ENCODE results near the gene POLR2B.
"Not testable (repeated sequence)": the region's sequence is repeated elsewhere in the genome, so short reads cannot be mapped to it uniquely, and the experiment has no call there.

Gene POLR2B

DNA sequence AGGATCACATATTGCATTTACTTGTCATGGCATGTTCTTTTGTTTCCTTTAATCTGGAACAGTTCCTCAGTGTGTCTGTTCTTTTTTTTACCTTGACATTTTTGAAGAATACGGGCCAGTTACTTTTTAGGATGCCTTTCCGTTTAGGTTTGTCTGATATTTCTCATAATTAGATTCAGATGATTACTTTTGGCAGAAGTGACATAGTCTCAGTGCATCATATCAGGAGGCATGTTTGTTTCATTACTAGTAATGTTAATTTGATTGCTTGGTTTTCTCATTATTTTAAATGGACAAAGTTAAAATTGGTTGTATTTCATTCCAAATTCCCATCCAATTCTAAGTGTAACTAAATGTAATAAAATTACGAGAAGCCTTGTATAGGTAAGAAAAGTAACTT, 8.3 kb downstream of the POLR2B start:
- DNase-seq (ENCODE audit: low read depth): no peak

DNA sequence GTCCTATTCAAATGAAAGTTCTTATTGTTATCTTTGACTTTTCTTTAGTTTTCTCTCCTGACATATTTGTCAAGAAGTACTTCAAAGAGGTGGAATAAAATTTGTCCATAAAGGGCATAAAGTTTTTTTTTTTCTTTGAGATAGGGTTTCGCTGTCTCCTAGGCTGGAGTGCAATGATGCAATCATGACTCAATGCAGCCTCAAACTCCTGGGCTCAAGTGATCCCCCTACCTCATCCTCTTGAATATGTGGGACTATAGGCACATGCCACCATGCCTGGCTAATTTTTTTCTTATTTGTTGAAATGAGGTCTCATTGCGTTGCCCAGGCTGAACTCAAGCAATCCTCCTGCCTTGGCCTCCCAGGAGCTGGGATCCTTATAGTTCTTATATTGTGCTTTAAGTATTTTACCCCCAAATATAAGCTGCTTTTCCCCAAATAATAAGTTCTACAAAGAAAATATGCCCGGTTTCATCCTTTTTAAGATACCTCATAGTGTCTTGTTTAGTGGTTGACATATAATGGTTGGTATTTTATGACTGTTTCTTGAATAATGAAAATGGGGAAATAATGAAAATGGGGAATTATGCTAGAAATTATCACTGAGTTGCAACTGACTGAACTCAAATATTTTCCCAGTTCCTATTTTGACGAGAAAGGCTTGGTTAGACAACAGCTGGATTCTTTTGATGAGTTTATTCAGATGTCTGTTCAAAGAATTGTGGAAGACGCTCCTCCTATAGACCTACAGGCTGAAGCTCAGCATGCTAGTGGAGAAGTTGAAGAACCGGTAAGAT, 11.6 kb downstream of the POLR2B start:
- DNase-seq (ENCODE audit: low read depth): peak; percentile 60

DNA sequence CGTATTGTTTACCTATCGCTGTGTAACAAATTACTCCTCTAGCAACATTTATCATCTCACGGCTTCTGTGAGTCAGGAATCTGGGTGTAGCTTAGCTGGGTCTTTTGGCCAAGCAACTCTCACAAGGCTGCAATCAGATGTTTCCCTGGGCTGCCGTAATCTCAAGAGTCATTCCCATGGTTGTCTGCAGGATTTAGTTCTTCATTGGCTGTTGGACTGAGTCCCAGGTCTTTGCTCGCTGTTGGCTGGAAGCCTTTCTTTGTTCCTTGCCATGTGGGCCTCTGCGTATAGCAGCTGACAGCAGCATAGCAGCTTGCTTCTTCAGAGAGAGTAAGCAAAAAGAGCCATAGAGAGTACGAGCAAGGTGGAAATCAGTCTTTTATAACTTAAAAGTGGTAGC, 16.8 kb downstream of the POLR2B start:
- no peak for DNase-seq (ENCODE audit: low read depth)

DNA sequence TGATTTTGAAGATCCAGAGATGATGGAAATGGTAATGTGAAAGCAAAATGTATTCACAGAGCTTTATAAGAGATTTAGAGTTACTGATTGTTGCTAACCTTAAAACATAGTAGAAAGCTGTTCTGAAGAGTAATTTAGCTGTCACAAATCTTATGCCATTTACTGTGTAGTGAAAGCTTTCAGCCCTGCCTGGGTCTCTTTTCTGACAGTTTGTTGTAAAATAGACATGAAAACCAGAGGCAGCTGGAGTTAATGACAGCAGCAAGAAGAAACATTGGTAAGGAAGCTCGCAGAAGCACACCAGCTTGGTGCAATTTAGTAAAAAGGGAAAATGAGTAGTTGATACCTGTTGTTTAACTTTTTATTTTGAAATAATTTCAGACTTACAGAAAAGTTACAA, 21.1 kb downstream of the POLR2B start:
- no peak for DNase-seq (ENCODE audit: low read depth)

DNA sequence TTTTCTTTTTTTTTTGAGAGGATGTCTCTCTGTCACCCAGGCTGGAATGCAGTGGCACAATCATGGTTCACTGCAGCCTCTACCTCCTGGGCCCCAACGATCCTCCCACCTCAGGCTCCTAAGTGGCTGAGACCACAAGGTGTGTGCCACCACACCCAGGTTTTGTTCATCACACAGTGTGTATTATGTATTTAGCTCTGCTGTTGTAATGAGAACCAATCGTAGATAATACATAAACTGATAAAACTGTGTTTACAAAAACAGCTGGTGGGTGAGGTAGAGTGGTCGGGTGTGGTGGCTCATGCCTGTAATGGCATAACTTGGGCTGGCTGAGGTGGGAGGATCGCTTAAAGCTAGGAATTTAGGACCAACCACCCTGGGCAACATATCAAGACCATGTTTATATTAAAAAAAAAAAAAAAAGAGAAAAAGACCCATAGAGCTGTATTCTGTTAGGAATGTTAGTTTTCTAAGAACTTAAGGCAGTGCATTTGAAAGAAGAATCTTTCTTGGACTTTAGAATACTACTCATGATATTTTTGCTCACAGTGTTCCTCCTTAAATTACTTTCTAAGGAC, 34.9 kb downstream of the POLR2B start:
- DNase-seq (ENCODE audit: low read depth): no peak

DNA sequence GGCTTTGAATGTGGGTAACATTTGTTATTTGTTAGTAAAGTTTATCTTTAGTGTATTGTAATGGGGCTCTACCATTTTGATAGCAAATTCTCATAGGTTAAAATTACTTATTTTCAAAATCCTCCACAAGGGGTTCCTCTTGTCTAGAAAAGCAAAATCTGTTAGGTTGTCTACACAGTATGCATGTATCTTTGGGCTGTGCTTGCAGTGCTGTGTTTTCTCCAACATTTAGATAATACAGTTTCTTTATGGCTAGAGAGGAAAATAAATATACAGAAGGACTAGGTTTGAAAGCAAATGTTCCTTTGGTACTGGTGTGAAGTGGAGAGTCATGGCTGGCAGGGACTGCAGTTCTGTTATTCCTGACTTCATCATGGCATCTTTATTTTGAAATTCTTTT, 40.3 kb downstream of the POLR2B start:
- DNase-seq (ENCODE audit: low read depth): no peak

DNA sequence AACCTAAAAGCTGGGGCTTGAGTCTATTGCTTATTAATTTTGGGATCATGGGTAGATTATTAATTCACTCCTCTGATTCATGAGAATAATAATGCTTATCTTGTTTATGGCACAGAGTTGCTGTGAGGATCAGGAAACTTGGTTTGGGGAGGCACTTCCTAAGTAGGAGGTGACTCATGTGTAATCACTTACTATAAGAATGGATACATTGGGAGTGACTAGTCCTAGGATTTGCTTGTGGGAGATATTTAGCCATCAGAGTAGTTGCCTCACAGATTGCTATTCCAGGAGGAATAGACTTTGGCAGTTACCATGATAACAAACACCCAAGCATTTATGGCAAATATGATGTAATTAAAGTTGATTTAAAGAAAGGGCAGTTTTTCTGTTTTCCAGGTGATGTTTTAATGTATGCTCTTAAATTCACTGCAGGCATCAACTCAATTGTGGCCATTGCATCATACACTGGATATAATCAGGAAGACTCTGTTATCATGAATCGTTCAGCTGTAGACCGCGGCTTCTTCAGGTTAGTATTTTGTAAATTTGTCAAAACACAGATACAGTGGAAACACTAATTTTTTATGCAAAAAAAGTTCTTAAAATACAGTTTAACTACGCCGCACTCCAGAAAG, 41.9 kb downstream of the POLR2B start:
- peak; percentile 94 for DNase-seq (ENCODE audit: low read depth)

DNA sequence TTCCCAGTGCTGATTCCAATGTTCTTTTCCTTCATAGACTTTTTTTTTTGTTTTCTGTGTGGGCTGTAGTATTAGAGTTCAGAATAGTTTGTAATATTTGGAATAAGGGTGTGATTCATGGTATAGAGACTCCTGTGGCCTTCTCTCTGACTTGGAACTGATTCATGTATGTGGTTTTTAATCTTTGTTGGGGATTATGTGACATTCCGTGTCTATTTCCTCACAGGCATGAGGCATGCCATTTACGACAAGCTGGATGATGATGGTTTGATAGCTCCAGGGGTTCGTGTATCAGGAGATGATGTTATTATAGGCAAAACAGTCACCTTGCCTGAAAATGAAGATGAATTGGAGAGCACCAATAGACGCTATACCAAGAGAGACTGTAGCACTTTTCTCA, 44.4 kb downstream of the POLR2B start:
- DNase-seq (ENCODE audit: low read depth): peak; percentile 97

DNA sequence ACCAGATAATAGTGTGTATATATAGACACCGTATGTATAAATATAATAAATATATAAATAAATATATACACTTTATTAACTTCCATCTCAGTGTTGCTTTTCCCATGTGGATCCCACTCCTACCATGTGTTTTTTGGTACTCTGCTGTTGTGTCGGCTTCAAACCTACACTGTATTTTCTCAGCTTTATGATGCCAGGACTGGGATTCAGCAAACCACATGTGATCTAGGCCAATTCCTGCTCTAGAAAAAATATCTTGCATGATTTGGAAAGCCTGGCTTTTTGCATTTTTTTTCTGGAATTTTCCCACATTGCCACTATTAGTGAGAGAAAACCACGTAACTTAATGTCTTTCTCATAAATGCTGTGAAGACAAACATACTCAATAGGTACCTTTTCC, 55.8 kb downstream of the POLR2B start:
- DNase-seq (ENCODE audit: low read depth): no peak

DNA sequence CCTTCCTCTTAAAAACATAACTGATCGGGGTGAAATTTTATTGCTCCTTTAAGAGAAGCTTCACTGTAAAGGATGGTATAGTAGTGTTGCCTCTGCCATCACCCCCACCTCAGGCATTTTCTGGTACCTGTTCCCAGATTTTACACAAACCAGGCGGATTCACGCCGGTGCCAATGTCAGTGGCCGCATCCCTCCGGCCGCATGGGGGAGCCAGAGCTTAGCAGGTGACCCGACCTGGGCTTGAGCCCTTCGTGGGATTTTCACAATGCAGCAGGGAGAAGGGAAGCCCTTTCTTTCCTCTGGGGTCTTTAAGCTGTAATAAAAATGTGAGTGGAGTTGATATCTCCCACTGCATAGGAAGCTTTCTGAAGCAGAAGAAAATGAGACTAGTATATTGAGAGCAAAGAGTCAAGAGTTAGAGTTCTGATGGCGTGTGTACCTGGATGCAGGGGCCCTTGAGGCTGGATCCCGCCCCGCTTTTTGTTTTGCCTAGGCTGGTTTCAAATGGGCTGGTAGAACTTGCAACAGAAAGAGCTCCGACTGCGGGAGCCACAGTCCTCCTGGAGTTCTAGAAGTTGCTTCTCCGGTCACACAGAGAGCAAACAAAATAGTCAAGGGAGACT, 59.4 kb downstream of the POLR2B start:
- peak; percentile 65 for DNase-seq (ENCODE audit: low read depth)

DNA sequence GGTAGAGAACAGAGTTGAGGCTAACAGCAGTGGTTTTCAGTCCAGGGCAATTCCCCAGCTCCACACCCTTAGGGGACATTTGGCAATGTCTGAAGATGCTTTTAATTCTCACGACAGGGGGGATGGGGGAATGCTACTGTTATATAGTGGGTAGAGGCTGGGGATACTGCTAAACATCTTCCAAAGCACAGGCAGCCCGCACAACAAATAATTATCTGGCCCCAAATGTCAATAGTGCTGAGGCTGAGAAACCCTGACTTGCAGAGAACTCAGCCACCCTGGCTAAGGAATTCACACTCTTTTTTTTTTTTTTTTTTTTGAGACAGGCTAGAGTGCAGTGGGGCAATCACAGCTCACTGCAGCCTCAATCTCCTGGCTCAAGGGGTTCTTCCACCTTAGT, 60.6 kb downstream of the POLR2B start:
- DNase-seq (ENCODE audit: low read depth): no peak

DNA sequence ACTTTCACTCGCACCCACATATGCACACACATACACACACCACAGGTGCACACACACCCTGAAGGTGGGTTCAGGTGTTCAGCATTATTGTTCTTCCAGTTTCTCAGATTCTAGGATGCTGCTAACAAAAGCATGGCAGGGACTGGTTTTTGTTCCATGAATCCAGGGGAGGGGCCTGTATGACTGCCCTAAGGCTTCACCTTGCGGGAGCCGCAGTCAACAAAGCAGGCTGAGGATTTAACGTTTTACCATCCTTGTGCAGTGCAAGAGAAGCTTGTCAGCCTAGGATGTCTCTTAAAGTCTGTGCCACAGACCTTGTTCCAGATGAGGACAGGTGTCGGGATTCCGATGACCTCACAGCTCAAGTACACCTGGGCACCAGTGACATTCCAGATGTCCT, 61.8 kb downstream of the POLR2B start:
- no peak for DNase-seq (ENCODE audit: low read depth)

DNA sequence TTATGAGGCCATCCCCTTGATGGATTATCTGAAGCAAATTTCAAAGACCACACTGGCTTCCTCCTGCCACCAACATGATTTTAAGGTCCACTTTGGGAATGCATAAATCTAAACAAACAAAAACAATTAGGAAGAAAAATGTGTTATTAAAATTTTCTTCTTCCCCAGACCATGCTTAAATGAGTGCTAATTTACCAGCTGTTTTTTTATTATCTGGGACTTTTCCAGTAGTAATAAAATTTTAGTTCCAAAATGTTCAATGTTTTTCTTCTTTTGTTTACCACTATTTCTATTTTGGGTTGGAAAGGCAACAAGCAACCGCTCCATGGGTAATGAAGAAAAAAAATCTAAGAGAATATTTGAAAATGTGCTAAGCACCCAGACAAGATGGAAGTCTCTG, 62.3 kb downstream of the POLR2B start:
- DNase-seq (ENCODE audit: low read depth): no peak

DNA sequence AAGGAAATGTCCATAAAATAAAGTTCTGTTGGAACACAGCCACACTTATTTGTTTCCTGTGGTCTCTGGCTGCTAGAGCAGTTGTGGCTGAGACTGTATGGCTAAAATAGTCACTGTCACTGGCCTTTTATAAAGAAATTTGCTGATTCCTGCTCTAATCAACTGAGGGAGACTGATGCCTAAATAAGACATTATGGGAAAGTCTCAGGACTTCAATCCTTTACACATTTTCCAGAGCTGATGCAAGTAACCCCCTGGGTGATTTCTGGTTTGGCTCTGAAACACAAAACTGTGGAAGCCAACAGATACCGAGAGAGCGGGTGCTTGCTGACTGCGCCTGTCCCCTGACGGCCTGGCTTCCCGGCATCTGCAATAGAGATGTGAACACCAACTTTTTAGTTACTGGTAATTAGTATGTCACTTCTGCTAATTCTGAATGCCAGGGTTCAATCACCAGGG, 64.0 kb downstream of the POLR2B start:
- DNase-seq (ENCODE audit: low read depth): no peak

DNA sequence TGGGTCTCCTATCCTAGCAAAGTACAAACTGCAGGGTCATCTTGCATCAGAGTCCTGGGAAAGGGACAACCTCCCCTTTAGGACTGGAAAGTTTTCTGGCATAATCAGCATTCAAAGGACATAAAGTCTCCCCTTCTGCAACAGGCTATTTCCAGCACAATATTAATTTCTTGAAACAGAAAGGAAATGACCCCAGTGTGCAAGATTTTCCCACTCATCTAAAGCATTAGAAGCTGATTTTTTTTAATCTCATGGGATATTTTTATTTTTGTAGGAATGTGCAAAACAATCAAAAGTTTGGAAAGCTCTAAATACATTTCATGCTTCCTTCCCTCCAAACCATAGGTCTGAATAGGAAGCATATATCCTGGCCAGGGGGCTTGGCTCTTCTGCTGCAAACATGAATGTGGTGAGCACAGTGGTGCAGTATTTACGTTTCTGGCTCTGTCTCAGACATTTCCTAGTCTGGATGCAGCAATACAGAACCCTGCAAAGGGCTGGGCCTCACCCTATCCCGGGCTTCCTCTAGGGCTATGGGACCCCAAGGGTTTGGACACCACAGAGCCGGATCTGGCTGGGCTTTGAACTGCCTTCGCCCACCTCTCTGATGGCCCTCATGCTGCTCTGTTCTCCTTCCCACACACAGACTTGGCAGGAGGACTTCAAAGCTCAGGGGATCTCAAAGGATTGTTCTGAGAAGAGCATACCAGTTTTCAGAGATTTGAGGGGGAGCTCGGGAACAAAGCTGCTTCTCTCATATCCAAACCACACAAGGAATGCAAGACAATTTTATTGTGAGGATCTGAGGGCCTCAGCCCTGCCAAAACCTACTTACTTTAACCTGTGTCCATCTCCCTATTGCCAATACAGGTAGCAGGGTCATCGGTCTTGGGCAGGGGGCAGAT, 64.9 kb downstream of the POLR2B start:
- DNase-seq (ENCODE audit: low read depth): no peak

DNA sequence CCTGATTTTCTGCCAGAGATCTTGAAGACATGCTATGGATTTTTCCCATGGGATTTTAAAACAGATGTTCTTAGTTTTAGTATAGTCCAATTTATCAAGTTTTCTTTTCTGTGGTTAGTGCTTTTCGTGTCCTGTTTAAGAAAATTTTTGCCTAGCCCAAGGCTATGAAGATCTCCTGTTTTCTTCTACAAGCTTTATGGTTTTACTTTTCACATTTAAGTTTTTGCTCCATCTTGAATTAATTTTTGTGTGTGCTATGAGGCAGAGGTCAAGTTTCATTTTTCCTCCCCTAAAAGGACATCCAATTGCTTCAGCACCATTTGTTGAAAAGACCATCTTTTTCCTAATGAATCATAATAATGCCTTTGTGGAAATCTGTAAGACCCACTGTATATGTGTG, 65.6 kb downstream of the POLR2B start:
- no peak for DNase-seq (ENCODE audit: low read depth)

DNA sequence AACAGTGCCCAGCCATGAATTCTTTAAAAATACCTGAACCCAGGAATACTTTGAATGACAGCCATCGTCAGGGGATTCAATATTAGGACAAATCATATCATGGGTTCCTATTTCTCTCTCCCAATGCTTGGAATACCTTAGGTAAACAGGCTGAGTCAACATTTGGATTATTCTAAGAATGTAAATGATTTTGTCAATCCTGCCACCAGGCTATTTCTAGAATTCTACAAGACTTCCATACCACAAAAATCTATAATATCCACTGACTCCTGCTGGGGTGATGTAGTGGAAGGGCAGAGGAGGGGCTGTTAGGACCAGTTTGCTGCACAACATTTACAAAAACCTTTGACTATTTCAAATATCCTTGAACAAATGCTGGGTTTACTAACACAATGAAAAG, 66.3 kb downstream of the POLR2B start:
- DNase-seq (ENCODE audit: low read depth): peak; percentile 61

DNA sequence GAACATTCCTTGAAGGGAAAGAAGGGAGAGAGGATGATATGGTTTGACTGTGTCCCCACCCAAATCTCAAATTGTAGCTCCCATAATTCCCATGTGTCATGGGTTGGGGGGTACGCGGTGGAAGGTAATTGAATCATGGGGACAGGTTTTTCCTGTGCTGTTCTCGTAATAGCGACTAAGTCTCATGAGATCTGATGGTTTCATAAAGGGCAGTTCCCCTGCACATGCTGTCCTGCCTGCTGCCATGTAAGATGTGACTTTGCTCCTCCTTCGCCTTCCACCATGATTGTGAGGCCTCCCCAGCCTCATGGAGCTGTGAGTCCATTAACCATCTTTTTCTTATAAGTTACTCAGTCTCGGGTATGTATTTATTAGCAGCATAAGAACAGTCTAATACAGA, 68.3 kb downstream of the POLR2B start:
- not testable (repeated sequence) for DNase-seq (ENCODE audit: low read depth)

DNA sequence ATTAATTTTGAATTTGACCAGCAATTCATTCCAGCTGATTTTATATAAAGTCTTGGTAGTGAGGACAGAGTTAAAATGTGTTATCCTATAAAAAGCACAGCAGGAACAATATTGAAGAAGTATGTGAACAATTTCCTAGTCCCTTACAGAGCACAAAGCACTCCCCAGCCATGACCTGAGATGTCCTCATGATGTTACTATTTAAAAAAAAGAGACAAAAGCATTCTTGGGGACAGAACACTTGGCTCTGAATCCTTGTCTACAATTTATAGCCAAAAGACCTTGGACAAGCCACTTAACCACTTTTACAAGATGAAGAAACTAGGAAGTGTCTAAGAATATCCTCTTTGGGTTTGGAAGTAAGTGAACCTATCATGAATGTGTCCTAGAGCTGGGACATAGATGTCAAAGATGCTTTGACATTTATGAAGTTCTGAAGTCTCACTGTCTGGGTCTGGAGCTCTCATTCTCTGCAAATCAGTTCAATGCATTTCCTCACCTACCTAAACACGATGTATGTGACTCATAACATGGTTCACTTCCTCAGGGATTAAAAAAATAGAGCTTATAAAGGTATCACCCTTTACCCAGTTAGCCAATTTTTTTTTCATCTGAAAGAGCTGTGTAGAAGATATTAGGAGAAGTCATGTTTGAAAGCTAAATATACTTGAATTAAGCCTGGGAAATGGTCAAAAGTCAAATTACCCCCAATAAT, 70.1 kb downstream of the POLR2B start:
- DNase-seq (ENCODE audit: low read depth): peak; percentile 33

DNA sequence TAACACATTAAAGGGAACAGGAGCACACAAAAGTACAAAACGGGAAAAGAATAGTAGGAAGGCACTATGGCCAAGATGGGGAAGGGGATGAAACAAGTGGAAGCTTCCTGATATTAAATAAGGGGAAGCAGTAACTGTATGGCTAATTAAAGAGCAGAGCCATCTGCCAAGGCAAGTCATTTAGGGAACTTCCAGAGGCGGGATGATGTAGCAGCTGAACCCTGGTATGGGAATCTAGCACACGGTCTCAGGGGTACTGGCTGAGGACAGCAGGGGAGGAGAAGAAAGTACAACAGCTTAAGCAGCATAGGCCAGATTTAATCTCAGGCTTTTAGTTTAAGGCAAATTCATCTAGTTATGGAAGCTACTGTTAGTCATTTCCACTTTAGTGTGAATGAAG, 72.4 kb downstream of the POLR2B start:
- DNase-seq (ENCODE audit: low read depth): no peak

DNA sequence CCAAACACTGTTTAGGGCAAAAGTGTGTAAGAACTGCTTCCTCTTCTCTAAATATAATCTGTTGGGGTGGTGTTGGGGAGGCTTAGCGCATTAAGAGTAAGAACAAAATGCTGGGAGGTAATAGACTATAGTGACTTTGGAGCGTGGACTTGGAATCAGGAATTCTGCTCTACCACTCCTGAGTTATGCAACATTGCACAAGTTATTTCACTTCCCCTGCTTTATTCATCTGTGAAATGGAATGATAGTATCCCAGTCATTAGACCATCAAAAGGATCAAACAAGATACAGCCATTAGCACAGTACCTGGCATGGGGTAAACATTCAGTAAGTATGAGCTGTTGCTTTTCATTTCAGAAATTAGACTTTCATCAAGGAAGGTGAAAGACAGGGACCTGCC, 72.8 kb downstream of the POLR2B start:
- no peak for DNase-seq (ENCODE audit: low read depth)
